LNCaP clone FGC (cell line): ENCODE data around the gene DOCK7.

Experiments
- DNase-seq: peaks from one replicate; pipeline ENCODE4 v3.0.0-alpha.2; 2011; ENCODE audit warnings: low read depth
- H3K4me3 ChIP-seq: 2 replicates; pipeline ENCODE4 v1.5.1; 2011; ENCODE audit warnings: mild to moderate bottlenecking, low read depth, low read length, control low read depth
- CTCF ChIP-seq: IDR thresholded peaks from 2 replicates; pipeline ENCODE4 v1.5.1; 2012; ENCODE audit warnings: mild to moderate bottlenecking; ENCODE audit not compliant: control insufficient read depth, insufficient read depth; ENCODE audit errors: extremely low read depth

DOCK7 gene

GRCh38 chr1:62405247-62405646 lies 282.9 kb downstream of the DOCK7 start:
- no peak for DNase-seq
- no peak for TF ChIP-seq CTCF
- H3K4me3 ChIP-seq, result no peak overlapping the region
